HG02678 (cell line): ENCODE results near the gene SLC26A6.
A peak's percentile ranks its signal among the peaks of the same experiment; 100 is the strongest.

ENCODE experiments used
- ATAC-seq: cut with Tn5 transposase; IDR thresholded peaks from one replicate; pipeline ENCODE4 v1.9.1; 2021; ENCODE audit warnings: mild to moderate bottlenecking, moderate library complexity; ENCODE audit not compliant: unreplicated experiment

The SLC26A6 gene, protein sequence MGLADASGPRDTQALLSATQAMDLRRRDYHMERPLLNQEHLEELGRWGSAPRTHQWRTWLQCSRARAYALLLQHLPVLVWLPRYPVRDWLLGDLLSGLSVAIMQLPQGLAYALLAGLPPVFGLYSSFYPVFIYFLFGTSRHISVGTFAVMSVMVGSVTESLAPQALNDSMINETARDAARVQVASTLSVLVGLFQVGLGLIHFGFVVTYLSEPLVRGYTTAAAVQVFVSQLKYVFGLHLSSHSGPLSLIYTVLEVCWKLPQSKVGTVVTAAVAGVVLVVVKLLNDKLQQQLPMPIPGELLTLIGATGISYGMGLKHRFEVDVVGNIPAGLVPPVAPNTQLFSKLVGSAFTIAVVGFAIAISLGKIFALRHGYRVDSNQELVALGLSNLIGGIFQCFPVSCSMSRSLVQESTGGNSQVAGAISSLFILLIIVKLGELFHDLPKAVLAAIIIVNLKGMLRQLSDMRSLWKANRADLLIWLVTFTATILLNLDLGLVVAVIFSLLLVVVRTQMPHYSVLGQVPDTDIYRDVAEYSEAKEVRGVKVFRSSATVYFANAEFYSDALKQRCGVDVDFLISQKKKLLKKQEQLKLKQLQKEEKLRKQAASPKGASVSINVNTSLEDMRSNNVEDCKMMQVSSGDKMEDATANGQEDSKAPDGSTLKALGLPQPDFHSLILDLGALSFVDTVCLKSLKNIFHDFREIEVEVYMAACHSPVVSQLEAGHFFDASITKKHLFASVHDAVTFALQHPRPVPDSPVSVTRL

DNA sequence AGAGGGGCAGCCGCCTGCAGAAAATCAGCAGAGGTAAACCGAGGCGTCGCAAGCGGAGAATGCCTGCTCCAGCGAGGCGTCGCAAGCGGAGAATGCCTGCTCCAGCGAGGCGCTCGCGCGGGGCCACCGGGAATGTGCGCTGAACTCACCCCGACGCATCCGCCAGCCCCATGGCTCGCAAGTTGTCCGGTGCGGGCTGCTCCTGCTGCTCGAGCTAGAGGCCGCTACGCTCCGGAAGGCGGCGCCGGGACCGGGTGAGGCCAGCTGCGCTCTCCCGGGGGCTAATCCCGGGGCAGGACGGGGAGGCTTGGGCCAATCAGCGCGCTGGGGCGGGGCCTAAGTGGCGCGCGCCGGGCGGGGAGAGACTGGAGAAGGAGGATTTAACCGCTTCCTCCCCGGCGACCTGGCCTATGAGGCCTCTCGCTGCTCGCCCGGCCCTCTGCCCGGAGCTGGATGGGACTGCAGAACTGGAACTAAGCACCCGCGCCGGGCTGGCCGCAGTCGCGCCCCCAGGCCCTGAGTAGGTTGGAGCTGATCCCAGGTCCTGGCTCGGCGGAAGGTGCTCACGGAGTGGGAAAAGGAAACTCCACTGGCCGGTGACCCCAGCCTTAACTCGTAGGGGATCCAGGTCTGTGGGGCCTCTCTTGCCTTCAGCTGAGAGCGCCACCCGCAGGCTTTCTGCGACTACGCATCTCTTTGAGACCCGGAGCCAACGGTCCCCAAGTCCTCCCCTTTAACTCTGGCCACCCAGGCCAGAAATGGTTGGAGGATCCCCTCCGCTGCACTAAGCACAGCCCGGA is at the start of gene SLC26A6:
SLC26A6 (minus strand) TSS at position 240 of the 800 bp plus-strand sequence; CDS start at position 172, 68 bp downstream.
- ATAC-seq = peak; percentile 94

DNA sequence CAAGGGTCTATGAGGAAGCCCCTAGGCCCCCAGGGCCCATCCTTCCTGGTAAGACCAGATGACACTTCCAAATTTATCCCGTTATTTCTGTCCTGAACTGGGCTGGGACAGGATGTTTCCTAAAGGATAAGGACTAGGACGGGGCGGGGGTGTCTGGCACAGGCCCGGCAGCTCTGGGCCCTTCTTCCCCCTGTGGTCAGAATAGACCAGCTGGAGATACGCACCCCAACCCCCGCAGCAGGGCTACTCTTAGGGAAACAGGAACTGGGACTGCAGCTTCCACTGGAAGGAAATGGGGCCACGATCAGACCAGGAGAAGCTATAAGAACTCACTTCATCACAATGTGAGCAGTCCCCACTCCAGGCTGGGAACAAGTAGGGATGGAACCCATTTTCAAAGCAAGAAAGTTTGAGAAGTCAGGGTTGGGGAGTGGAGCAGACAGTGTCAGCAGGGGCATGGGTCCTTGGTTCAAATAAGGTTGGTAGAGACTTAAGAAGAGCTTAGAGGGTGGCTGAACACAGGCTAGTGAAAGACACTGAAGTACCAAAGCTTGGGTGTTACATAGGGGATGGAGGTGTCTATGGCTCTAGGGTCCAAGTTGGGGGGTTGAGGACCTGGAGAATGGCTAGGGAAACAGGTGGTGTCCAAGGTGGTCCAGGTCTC is 49.4 kb upstream of the SLC26A6 start:
- ATAC-seq = no peak

DNA sequence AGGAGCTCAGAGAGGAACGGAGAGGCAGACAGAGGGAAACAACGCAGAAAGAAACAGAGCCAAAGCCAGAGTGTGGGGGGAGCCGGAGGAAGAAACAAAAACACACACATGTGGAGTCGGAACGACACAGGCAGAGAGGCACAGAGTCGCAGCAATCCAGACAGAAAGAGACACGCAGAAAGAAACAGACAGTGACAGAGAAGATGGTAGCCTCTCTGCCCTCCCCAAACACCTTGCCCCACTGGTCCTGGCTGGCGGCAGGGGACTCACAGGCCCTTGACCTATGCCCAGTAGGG is 48.7 kb upstream of the SLC26A6 start:
- no peak for ATAC-seq

DNA sequence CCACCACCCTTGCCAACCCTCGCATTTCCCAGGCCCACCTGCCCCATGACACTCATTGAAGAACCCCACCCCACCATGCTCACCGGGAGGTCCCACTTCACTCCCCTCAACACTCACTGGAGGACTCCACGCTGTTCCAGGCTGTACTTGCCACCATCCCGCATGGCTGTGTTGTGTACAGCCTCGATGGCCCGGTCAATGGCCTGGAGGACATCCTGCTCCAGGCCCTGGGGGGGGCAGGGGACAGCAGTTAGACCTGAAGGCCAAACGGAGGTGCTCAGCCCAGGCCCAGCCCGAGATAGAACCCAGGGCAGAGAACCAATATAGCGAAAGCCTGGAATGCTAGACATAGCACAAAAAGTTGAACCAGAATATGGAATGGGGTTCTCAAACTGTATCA is 47.5 kb upstream of the SLC26A6 start:
- no peak for ATAC-seq

DNA sequence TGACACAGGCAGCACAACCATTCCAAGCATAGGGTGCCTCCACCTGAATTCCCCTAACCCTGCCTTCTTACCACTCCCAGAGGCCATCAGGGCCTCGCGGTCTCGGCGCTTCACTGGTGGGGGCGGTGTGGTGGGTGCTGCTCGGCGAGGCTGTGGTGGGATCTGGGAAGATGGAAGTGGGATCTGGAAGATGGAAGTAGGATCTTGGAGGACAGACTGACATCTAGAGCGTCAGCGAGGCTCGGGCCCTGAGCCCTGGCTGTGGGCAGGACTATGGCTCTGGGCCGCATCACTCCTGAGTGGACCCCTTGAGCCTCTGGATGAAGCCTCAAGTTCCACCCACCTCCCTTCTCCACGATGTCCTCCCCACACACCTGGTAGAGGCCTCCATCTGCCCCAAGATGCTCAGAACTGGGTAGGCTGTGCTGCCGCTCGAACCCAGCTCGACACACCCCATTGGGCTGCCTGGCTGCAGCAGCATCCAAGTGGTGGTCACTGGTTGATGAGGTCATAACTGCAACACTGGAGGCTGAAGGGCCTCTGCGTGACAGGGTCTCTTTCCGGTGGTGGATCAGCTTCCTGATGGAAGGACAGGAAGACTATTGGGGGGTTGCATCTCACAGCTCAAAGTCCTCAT is 46.8 kb upstream of the SLC26A6 start:
- ATAC-seq = no peak

DNA sequence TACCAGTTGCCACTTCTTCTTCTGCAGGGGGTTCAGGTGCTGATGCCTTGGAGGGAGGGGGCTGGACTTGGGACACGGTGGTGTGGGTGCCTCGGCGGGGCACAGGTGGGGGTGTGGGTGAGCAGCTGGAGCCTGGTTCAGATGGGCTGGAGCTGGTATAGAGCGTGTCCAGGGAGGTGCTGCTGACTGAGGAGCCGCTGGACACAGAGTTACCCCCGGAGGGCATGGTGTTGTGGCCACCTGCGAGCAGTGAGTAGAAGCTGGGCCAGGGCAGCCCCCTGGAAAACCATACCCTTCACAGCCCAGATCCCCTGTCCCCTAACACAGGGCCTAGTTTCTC is 46.2 kb upstream of the SLC26A6 start:
- ATAC-seq = no peak

DNA sequence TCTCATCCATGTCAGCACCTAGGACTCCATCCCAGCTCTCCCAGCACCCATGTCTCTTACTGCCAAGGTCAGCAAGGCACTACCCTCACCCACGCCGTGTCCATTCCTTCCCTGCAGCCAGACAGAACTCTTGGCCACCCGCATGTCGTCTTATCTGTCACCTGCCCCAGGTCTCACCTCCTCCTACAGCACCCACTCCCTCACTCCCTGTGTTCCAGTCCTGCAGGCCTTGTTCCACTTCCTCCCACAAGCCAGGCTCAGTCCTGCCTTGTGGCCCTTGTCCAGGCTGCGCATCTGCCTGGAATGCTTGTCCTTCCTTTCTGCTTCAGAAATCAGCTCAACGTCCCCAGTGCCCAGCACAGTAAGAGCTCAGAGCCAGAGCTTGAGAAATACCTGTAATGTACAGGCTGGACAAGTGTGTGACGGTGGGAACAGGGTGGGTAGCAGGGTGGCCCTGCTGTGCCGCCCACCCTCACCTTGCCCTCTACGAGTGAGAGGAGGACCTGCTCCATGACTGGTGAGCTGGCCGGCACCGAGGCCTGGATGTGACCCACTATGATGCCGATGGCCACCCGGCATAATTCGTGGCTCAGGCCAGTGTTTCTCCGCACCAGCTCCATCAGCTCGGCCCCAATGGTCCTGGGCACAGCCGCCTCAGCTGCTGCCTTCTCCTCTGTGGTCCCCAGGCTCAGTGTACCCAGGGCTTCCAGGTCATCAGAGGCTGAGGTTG is 45.7 kb upstream of the SLC26A6 start:
- no peak for ATAC-seq

DNA sequence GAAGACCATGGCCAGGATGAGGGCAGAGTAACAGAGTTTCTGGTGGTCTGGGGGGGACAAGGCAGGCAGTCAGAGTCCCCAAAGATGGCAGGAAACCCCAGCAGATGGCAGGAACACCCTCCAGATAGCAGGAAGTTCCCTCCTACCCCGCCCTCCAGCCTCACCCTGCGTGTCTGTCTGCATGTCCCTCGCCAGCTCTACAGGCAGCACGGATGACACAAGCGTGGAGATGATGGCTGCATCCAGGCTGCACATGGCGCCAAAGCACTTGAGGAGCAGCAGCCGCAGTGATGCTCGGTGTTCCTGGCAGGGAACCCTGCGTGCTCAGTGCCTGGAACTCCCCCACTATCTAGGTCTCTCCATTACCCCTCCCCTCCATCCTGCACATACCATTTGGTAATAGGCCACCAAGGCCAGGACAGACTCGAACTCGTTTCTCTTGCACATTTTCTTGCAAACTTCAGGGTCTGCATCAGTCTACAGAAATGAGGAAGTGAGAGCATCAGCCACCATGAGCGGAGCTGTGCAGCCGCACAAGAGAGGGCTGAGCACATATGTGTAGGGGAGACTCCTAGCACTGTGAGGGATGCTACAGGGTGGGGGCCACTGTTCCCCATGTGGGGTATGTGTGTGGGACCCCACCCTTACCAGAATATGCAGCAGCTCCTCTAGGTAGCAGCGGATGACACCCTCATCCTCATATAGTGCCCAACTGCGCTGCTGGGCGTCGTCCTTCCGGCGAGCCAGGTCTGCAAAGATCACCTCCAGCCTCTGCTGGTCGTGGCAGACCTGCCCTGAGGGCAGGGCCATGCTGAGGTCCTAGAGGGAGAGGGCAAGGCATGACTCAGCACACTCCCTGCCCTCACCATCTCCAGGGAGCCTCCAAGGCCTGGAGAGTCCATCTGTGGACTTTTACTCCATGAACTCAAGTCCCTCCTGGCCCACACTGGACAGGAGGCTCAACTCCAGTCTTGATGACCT is 44.4 kb upstream of the SLC26A6 start:
- ATAC-seq = no peak

DNA sequence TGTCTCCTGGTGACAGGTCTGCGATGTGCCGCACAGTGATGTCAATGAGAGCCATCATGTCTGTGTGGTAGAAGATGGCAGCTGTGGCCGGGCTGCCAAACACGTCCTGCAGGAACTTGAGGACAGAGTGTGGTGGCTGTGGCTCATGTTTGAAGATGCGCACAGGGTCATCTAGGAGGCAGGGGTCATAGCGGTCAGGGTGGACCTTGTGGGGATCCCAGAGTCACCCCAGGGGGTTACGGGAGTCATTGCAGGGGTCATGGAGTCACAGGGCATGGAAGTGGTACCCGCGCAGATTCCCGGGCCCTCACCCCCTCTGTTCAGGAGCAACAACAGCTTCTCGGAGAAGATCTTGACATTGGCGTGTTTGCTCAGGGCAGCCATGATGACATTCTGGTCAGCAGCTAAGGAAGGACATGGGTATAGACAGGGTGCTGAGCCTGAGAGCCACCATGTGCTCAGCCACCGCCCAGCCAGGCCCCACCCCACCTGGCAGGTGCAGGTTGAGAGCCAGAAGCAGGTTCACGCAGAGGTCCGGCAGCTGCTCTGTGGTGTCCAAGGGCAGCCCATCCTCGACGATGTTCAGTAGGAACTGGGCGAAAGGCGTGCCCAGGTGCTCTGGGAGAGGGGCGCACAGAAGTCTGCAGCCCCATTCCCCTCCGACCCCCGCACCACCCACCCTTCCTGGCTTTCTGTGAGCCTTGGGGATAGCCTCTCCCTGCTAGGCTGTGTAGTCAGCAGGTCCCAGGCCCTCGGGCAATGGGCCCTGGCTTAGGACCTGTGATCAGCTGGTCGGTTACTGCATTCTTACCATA is 43.5 kb upstream of the SLC26A6 start:
- ATAC-seq = no peak

DNA sequence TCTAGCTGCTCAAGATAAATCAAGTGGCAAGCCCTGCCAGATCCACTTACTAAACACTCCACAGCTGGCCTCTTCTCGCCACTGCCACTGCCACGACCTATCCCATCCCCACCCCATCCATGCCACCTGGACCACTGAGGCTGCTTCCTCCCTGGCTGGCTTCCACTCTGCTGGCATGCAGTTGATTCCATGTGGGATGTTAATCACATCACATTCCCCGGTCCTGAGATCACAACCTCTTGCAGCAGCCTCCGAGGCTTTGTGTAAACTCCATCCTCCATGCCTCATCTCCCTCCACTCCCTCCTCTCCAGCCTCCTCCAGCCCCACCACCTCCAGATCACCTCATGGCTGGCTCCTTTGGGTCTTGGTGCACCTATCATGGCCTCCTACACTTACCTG is 42.8 kb upstream of the SLC26A6 start:
- ATAC-seq = no peak

DNA sequence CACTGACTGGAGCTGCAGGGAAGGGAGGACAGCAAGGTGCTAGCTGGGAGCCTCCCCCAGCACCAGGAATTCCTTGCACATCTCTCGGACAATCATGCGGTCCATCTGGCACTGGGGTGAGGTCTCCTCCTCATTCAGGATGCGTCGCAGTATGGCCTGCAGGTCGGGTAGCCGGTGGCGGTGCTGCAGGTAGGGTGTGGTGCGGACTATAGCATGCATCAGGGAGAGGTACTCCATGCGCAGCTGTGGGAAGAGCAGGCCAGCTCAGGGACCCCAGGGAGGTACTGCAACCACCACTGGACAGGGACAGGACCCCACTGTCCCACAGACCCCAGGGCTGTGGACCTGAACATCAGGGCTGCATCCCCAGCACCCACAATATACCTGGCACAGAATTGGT is 39.2 kb upstream of the SLC26A6 start:
- no peak for ATAC-seq

DNA sequence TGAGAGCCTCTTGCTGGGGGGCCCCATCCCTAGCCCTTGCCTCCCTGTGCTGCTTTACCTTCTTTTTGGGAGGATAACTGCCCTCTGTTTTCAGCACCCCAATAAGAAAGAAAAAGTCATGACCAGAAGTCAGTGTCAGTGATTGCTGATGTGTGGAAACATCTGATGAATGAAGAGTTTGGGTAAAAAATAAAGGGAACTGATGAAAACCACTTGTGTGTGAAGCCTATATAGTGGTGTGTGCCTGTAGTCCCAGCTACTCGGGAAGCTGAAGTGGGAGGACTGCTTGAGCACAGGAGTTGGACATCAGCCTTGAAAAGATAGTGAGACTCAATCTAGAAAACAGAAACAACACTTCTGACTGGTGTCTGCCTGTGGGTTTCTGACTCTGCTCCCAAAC is 37.3 kb upstream of the SLC26A6 start:
- ATAC-seq = no peak

DNA sequence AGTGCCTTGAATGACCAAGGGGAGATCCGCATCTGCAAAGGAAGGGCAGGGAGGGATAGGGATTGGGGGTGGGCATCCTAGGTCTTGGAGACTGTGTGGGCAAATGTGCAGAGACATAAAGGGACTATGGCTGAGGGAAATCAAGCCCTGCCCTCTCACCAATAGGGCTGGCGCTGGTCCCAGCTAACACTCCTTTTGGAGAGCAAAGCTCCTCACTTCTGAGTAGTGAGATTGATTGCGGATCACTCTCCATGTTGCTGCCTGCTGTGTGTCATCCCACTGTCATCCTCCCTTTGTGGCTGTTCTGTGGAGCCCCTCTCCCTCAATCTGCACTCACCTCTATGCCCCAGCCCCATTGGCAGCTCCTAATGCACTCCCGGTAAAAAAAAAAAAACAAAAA is 29.7 kb upstream of the SLC26A6 start:
- no peak for ATAC-seq

DNA sequence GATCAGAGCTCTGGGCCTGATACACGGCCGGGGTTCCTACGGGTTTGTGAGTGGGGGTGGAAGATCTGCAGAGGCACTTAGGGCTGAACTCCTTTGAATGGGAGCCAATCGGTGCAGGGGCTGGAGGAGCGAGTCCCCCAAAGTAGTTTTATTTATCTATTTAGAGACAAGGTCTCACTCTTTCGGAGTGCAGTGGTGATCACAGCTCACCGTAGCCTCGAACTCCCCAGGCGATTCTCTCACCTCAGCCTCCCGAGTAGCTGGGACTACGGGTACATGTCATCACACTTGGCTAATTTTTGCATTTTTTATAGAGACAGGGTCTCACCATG is 29.0 kb upstream of the SLC26A6 start:
- no peak for ATAC-seq

DNA sequence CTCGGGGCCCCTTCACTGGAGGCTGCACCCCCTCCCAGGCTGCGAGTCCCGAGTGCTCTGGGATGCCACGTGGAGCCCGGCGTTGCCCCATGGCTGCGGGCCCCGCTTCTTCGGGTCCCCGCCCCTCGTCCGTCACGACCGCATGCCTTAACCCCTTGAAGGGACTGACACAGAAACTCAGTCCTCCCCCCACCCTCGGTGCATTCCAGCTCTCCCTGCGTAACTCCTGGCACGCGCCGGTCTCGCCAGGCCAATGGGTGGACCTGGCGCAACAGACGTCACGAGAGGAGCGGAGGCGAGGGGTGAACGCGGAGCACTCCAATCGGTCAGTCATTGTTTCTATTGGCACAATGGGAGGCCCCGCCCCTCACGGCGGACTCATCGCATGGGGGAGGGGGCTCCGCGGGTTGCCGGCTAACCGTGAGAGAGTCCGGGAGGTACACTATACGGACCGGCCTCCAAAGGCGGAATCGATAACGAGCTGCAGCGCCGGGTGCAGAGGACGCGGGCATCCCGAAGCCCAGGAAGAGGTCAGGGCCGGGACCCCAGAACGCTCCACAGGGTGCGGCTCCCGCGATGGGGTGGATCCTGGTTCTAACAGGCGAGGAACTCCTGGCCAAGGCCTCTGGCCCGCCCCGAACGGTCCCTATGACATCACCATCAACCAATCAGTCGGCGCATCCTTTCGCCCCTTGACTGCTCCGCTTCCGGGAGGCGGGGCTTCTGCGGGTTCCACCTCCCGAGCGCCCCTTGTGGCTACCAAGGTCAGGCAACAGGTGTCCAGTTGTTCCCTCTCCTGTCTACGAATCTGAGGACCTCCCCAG is 28.4 kb upstream of the SLC26A6 start:
- ATAC-seq = peak; percentile 80

DNA sequence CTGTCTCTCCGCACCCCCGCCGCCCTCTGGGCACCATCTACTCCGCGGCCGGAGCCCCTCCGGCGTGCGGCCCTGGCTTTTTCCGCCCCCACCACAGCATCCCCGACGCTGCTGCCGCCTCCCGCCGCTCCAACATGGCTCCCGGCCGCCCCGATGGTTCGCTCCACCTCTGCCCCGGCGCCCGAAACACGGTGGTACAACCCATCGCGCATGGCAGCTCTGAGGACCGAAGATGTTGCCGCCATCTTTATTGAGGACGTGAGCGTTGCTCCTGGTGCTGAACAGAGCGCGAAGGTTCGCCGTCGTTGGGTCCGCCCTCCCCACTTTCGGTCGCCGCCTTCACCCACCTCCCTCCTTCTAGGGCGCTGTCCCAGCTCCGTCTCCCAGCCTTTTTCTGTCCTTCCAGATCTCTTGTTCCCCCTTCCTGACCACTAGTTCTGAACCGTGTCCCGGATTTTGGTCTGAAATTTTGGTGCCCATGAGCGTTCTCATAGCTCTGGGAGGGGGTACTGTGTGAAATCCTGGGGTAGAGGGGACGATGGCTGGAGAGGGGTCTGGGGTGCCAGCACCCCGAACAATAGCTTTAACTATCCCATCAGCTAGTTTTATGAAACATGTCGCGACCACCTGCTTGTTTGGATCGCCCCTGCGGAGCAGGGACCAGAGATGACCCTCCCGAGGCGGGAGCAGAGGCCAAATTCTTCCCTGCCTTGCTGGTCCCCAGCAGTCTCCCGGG is 27.7 kb upstream of the SLC26A6 start, which contains the start of gene CELSR3:
CELSR3 (minus strand) TSS at position 134 of the 736 bp plus-strand sequence. CDS start 252 bp downstream, outside the sequence.
- ATAC-seq = no peak
